Activated CD8-positive, alpha-beta memory T cell treated with anti-CD3 and anti-CD28 coated beads for 4 hours (primary cell): ENCODE measurements around the gene KIF16B.
"Not testable (repeated sequence)": the region's sequence is repeated elsewhere in the genome, so short reads cannot be mapped to it uniquely, and the experiment has no call there.

ENCODE experiments used
- DNase-seq, 2 donors: peaks; one replicate each; pipeline ENCODE4 v3.0.0-alpha.2; 2020; ENCODE audit warnings: low read depth in 2 of 2

The KIF16B gene

GRCh38 chr20:16257021-16257420 is 316.2 kb downstream of the KIF16B start:
- no peak for DNase-seq

- no peak for DNase-seq
These were observed 326.4 kb downstream of the KIF16B start for GRCh38 chr20:16246870-16247269.

GRCh38 chr20:16246291-16246690 is 327.0 kb downstream of the KIF16B start:
- DNase-seq: no peak

GRCh38 chr20:16245879-16246278 is 327.4 kb downstream of the KIF16B start:
- no peak for DNase-seq

GRCh38 chr20:16244892-16245291 is 328.4 kb downstream of the KIF16B start:
- no peak for DNase-seq

- DNase-seq: no peak
These were observed 329.8 kb downstream of the KIF16B start for GRCh38 chr20:16243470-16243869.

- DNase-seq: no peak
These were observed 331.3 kb downstream of the KIF16B start for GRCh38 chr20:16241911-16242310.

GRCh38 chr20:16240355-16240754 is 332.9 kb downstream of the KIF16B start:
- DNase-seq: no peak

GRCh38 chr20:16236589-16237241 is 336.5 kb downstream of the KIF16B start:
- no peak for DNase-seq

- DNase-seq: no peak
These were observed 342.8 kb downstream of the KIF16B start for GRCh38 chr20:16230402-16230801.

- DNase-seq: no peak
These were observed 343.4 kb downstream of the KIF16B start for GRCh38 chr20:16229813-16230212.

- DNase-seq: no peak
These were observed 344.5 kb downstream of the KIF16B start for GRCh38 chr20:16228722-16229121.

GRCh38 chr20:16226961-16227360 is 346.3 kb downstream of the KIF16B start:
- DNase-seq: not testable (repeated sequence)

- no peak for DNase-seq
These were observed 348.4 kb downstream of the KIF16B start for GRCh38 chr20:16224836-16225235.

GRCh38 chr20:16222859-16223411 is 350.3 kb downstream of the KIF16B start:
- no peak for DNase-seq
